ENCODE measurements around the gene SLC4A2. TPM values are rescaled to one million over a fixed set of nuclear protein-coding genes. Genes with fewer than 3 reads are reported as not detected.
A peak's percentile ranks its signal among the peaks of the same experiment; 100 is the strongest.

SLC4A2 gene, protein sequence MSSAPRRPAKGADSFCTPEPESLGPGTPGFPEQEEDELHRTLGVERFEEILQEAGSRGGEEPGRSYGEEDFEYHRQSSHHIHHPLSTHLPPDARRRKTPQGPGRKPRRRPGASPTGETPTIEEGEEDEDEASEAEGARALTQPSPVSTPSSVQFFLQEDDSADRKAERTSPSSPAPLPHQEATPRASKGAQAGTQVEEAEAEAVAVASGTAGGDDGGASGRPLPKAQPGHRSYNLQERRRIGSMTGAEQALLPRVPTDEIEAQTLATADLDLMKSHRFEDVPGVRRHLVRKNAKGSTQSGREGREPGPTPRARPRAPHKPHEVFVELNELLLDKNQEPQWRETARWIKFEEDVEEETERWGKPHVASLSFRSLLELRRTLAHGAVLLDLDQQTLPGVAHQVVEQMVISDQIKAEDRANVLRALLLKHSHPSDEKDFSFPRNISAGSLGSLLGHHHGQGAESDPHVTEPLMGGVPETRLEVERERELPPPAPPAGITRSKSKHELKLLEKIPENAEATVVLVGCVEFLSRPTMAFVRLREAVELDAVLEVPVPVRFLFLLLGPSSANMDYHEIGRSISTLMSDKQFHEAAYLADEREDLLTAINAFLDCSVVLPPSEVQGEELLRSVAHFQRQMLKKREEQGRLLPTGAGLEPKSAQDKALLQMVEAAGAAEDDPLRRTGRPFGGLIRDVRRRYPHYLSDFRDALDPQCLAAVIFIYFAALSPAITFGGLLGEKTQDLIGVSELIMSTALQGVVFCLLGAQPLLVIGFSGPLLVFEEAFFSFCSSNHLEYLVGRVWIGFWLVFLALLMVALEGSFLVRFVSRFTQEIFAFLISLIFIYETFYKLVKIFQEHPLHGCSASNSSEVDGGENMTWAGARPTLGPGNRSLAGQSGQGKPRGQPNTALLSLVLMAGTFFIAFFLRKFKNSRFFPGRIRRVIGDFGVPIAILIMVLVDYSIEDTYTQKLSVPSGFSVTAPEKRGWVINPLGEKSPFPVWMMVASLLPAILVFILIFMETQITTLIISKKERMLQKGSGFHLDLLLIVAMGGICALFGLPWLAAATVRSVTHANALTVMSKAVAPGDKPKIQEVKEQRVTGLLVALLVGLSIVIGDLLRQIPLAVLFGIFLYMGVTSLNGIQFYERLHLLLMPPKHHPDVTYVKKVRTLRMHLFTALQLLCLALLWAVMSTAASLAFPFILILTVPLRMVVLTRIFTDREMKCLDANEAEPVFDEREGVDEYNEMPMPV
- 100 to 1,000 TPM in 4 of 6 experiments, 10 to 100 TPM in 2; 74.0 to 140 (median 106) TPM for total RNA-seq
- long read RNA-seq, partial matches to known transcripts = 12 of 14 reads
- long read RNA-seq, other reads (novel, unspliced or antisense) = 0 of 14 reads

DNA sequence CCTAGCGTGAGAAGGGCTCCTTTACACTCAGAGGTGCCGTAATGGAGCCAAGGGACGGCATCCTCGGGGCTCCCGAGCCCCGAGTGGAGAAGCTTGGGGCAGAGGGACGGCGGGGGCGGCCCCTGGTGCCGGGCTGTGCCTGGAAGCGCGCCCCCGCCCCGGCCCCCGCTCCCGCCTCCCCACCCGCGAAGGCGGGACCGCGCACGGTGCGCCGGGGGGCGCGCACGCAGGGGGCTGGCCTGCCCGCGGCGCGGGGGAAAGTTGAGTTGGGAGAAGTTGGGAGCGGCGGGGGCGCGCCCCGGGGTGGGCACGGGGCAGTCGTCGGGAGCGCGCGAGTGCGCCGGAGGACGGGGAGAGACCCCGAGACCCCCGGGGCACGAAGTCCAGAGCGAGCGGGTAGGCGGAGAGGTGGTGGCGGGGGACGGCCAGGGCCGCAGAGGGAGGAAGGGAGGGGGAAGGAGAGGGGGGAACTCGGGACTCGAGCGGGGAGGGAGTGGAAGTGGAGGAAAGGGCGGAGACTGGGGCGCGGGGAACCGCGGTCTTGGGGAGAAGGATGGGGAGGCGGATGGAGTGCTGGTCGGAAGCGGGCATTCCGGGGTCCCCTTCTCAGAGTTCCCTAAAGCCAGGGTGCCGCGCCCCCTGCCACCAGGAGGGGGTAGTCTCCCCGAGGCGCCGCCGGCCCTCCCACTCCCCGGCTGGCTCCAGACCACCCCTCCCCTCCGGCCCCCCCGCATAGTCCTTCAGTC is at the start of gene SLC4A2:
TSS of gene SLC4A2 (plus strand) at position 223 of the 746 bp plus-strand sequence. CDS start 2,399 bp downstream, outside the sequence.
- Histone ChIP-seq H3K27ac (peak within 1 kb of the TSS; percentile 89 to 96 (median 94)), H3K27me3 (no peaks in the 10 kb centered on the region), H3K36me3 (peaks cover 0 to 3% (median under 1%) of the 10 kb centered on the region in 4 donors), H3K4me3 (peak within 1 kb of the TSS; percentile 85 to 92 (median 87)), H3K4me1 (peaks cover 0 to 42% (median 17%) of the 10 kb centered on the region in 4 donors), H3K9me3 (no peaks in the 10 kb centered on the region)
- WGBS (ENCODE audit: insufficient coverage, low coverage, low lambda C conversion rate, missing lambda C conversion rate) = under 1% methylated on average over 14 of the region's 75 CpGs
- TF ChIP-seq POLR2A (IDR thresholded peaks at IDR 0.05) (peak; percentile 40), CTCF (IDR thresholded peaks at IDR 0.05) (peak; percentile 22 to 42 (median 37))
- peak; percentile 81 to 88 (median 87) for DNase-seq
- intact Hi-C loops (cut with DNase I) = no loop called here
- ATAC-seq = peak; percentile 26 to 50 (median 36)

DNA sequence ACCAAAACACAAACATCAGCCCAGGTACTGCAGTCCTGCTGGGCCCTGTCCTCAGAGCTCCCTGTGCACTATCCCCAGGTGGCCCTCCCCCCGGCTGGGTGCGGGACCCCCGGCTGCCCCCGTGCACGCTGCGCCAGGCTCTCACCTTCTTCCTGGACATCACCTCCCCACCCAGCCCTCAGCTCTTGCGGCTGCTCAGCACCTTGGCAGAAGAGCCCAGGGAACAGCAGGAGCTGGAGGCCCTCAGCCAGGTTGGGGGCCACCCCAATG is 49.4 kb upstream of the SLC4A2 start:
- intact Hi-C loops (cut with DNase I) = no loop called here
- Histone ChIP-seq H3K9me3 (no peaks in the 10 kb centered on the region), H3K36me3 (no peaks in the 10 kb centered on the region), H3K4me1 (peaks cover 0 to 10% (median 0%) of the 10 kb centered on the region in 4 donors), H3K27me3 (peaks cover 0 to 4% of the 10 kb centered on the region in 2 donors), H3K4me3 (no peak overlapping the region), H3K27ac (no peak overlapping the region)
- TF ChIP-seq CTCF (IDR thresholded peaks at IDR 0.05) (no peak), POLR2A (IDR thresholded peaks at IDR 0.05) (no peak)
- ATAC-seq (no peak), DNase-seq (no peak)
- WGBS (ENCODE audit: insufficient coverage, low coverage, low lambda C conversion rate, missing lambda C conversion rate) = no CpG with 5 or more reads among the region's 7 CpGs

- intact Hi-C loops (cut with DNase I) = no loop called here
- Histone ChIP-seq H3K4me3 (no peak overlapping the region), H3K27ac (no peak overlapping the region), H3K27me3 (peaks cover 0 to 4% of the 10 kb centered on the region in 2 donors), H3K9me3 (no peaks in the 10 kb centered on the region), H3K4me1 (peaks cover 0 to 10% (median 0%) of the 10 kb centered on the region in 4 donors), H3K36me3 (no peaks in the 10 kb centered on the region)
- peak in 2 of 4 donors; percentile 5 to 8 for ATAC-seq
- no peak for TF ChIP-seq CTCF (IDR thresholded peaks at IDR 0.05)
- TF ChIP-seq POLR2A (IDR thresholded peaks at IDR 0.05) = no peak
- DNase-seq = no peak
- 20% methylated on average over 6 of the region's 18 CpGs for WGBS (ENCODE audit: insufficient coverage, low coverage, low lambda C conversion rate, missing lambda C conversion rate)
Measured at GRCh38 chr7:151010307-151011096, 48.9 kb upstream of the SLC4A2 start.

All from right lobe of liver (tissue), 6 donors.